Measurements from ENCODE around the gene ITLN1.
"Not testable (repeated sequence)": the region's sequence is repeated elsewhere in the genome, so short reads cannot be mapped to it uniquely, and the experiment has no call there.

Gene ITLN1

GRCh38 chr1:160876311-160876710 lies 8.7 kb downstream of the ITLN1 start:
- no peak for TF ChIP-seq CTCF (IDR thresholded peaks at IDR 0.05; ENCODE audit: unreplicated experiment in 3 of 3)
- no peak overlapping the region for H3K27ac Mint-ChIP-seq
- no peaks in the 10 kb centered on the region for H3K4me1 Mint-ChIP-seq
- no peaks in the 10 kb centered on the region for H3K36me3 Mint-ChIP-seq (ENCODE audit: low read depth)
- peaks cover 4% of the 10 kb centered on the region for H3K9me3 Mint-ChIP-seq
- H3K27me3 Mint-ChIP-seq (ENCODE audit: low read depth): no peaks in the 10 kb centered on the region
- no peak overlapping the region for H3K4me3 Mint-ChIP-seq

GRCh38 chr1:160875591-160875990 lies 9.4 kb downstream of the ITLN1 start:
- H3K4me1 Mint-ChIP-seq; H3K27ac Mint-ChIP-seq; H3K4me3 Mint-ChIP-seq; H3K36me3 Mint-ChIP-seq (ENCODE audit: low read depth); H3K27me3 Mint-ChIP-seq (ENCODE audit: low read depth); H3K9me3 Mint-ChIP-seq: not testable (repeated sequence)

DNA sequence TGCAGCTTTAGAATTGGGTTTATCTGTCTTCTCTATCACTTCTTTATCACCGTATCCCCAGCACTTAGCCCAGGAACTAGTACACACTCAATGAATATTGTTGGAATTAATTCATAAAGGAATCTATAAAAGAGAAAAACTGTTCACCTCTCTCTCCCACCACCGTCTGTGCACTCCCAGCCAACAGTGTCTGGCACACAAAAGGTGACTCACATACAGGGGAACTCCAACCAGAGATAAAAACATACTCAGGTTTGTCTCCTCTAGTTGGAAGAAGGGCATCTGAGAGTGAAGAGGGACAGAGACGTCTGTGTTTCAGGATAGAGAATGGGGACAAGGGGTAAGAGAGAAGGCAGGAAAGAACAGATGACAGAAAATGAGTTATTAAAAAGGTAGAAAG lies 10.0 kb downstream of the ITLN1 start:
- no peaks in the 10 kb centered on the region for H3K36me3 Mint-ChIP-seq (ENCODE audit: low read depth)
- H3K4me3 Mint-ChIP-seq: no peak overlapping the region
- H3K27me3 Mint-ChIP-seq (ENCODE audit: low read depth): no peaks in the 10 kb centered on the region
- peaks cover 4% of the 10 kb centered on the region for H3K9me3 Mint-ChIP-seq
- H3K27ac Mint-ChIP-seq: no peak overlapping the region
- TF ChIP-seq CTCF (IDR thresholded peaks at IDR 0.05; ENCODE audit: unreplicated experiment in 3 of 3): no peak
- no peaks in the 10 kb centered on the region for H3K4me1 Mint-ChIP-seq

- Mint-ChIP-seq H3K4me1 (no peaks in the 10 kb centered on the region), H3K27me3 (ENCODE audit: low read depth) (peaks cover 3% of the 10 kb centered on the region), H3K4me3 (no peak overlapping the region), H3K9me3 (no peaks in the 10 kb centered on the region), H3K27ac (no peak overlapping the region), H3K36me3 (ENCODE audit: low read depth) (no peaks in the 10 kb centered on the region)
- no peak for TF ChIP-seq CTCF (IDR thresholded peaks at IDR 0.05; ENCODE audit: unreplicated experiment in 3 of 3)
Measured at GRCh38 chr1:160868141-160868540, 16.8 kb downstream of the ITLN1 start.

- H3K36me3 Mint-ChIP-seq (ENCODE audit: low read depth); H3K4me1 Mint-ChIP-seq: not testable (repeated sequence)
Measured at GRCh38 chr1:160867651-160868050, 17.3 kb downstream of the ITLN1 start.

GRCh38 chr1:160866695-160867260 lies 18.2 kb downstream of the ITLN1 start:
- no peaks in the 10 kb centered on the region for H3K4me1 Mint-ChIP-seq
- H3K27me3 Mint-ChIP-seq (ENCODE audit: low read depth): peaks cover 3% of the 10 kb centered on the region
- H3K4me3 Mint-ChIP-seq: no peak overlapping the region
- H3K27ac Mint-ChIP-seq: no peak overlapping the region
- no peaks in the 10 kb centered on the region for H3K36me3 Mint-ChIP-seq (ENCODE audit: low read depth)
- no peak for TF ChIP-seq CTCF (IDR thresholded peaks at IDR 0.05; ENCODE audit: unreplicated experiment in 3 of 3)
- no peaks in the 10 kb centered on the region for H3K9me3 Mint-ChIP-seq

More at GRCh38 chr1:160867651-160868050, 17.3 kb downstream of the ITLN1 start:
- not testable (repeated sequence) for H3K4me3 Mint-ChIP-seq; H3K27me3 Mint-ChIP-seq (ENCODE audit: low read depth); H3K27ac Mint-ChIP-seq; H3K9me3 Mint-ChIP-seq

- peaks cover 4% of the 10 kb centered on the region for H3K27me3 Mint-ChIP-seq (ENCODE audit: low read depth)
- TF ChIP-seq CTCF (IDR thresholded peaks at IDR 0.05; ENCODE audit: unreplicated experiment in 3 of 3): no peak
- no peaks in the 10 kb centered on the region for H3K36me3 Mint-ChIP-seq (ENCODE audit: low read depth)
- no peak overlapping the region for H3K27ac Mint-ChIP-seq
- H3K4me1 Mint-ChIP-seq: no peaks in the 10 kb centered on the region
- no peaks in the 10 kb centered on the region for H3K9me3 Mint-ChIP-seq
- no peak overlapping the region for H3K4me3 Mint-ChIP-seq
Measured at GRCh38 chr1:160866001-160866694, 18.8 kb downstream of the ITLN1 start.

Measured in nephron (organoid).